Activated T-cell treated with anti-CD3 and anti-CD28 coated beads, Interleukin-2, amount 50 U/mL, for 4 hours (primary cell): ENCODE data around the gene GRM8. TPM values are rescaled to one million over a fixed set of nuclear protein-coding genes. Genes with fewer than 3 reads are reported as not detected.

Experiments used
- ATAC-seq, 2 donors: fragments of 200-7000 bp; cut with Tn5 transposase; one replicate each; pipeline ENCODE4 v1.10.0; 2021
- DNase-seq: peaks from one replicate; pipeline ENCODE4 v3.0.0-alpha.2; 2020
- H3K27me3 Mint-ChIP-seq: one replicate; pipeline ENCODE4 v1.8.0; 2021; ENCODE audit warnings: low read depth, mixed read lengths
- H3K36me3 Mint-ChIP-seq: one replicate; pipeline ENCODE4 v1.8.0; 2022; ENCODE audit warnings: mixed read lengths; ENCODE audit not compliant: insufficient read depth
- H3K4me1 Mint-ChIP-seq: one replicate; pipeline ENCODE4 v1.8.0; 2021; ENCODE audit warnings: low read depth, mixed read lengths
- H3K4me3 Mint-ChIP-seq: one replicate; pipeline ENCODE4 v1.8.0; 2021; ENCODE audit warnings: mild to moderate bottlenecking, moderate library complexity, mixed read lengths
- H3K9me3 Mint-ChIP-seq: one replicate; pipeline ENCODE4 v1.8.0; 2021; ENCODE audit warnings: mixed read lengths
- total RNA-seq, 3 donors: library from RNA; stranded (reverse); gene quantifications; one replicate each; pipeline ENCODE4 v1.2.1, GENCODE V29; 2021

The GRM8 gene
- total RNA-seq, 3 donors from 2014 or later = not detected

- no peaks in the 10 kb centered on the region for H3K9me3 Mint-ChIP-seq
- DNase-seq = no peak
- H3K27me3 Mint-ChIP-seq = no peaks in the 10 kb centered on the region
- no peak overlapping the region for H3K4me3 Mint-ChIP-seq
- no peaks in the 10 kb centered on the region for H3K4me1 Mint-ChIP-seq
- ATAC-seq = no peak
- H3K36me3 Mint-ChIP-seq = no peaks in the 10 kb centered on the region
Observed at GRCh38 chr7:127000725-127001124, 252.0 kb downstream of the GRM8 start.

GRCh38 chr7:126996659-126997058 lies 256.1 kb downstream of the GRM8 start:
- H3K4me1 Mint-ChIP-seq = no peaks in the 10 kb centered on the region
- DNase-seq (no peak), ATAC-seq (no peak)
- H3K36me3 Mint-ChIP-seq = no peaks in the 10 kb centered on the region
- no peak overlapping the region for H3K4me3 Mint-ChIP-seq
- no peaks in the 10 kb centered on the region for H3K27me3 Mint-ChIP-seq
- no peaks in the 10 kb centered on the region for H3K9me3 Mint-ChIP-seq

GRCh38 chr7:126993626-126994213 lies 259.0 kb downstream of the GRM8 start:
- no peaks in the 10 kb centered on the region for H3K9me3 Mint-ChIP-seq
- DNase-seq = no peak
- ATAC-seq = no peak
- no peaks in the 10 kb centered on the region for H3K36me3 Mint-ChIP-seq
- no peaks in the 10 kb centered on the region for H3K4me1 Mint-ChIP-seq
- H3K27me3 Mint-ChIP-seq = no peaks in the 10 kb centered on the region
- no peak overlapping the region for H3K4me3 Mint-ChIP-seq

DNA sequence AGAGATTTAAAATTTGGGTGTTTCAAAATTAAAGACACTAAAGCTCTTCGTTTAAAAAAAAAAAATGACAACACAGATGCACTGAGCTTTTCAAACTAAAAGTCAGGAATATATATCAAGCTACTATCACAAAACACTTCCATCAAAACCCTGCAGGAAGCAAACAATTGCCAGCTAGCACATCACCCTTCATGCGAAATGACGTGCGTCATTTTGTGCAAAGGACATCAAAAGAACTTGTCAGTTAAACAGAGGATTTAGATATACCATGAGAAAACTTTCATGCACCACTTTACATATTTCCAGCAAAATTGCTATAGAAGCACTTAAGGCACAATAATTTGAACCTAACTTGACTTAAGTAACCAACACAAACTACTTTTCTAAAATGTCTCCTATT lies 264.7 kb downstream of the GRM8 start:
- Mint-ChIP-seq H3K4me1 (no peaks in the 10 kb centered on the region), H3K27me3 (no peaks in the 10 kb centered on the region), H3K36me3 (no peaks in the 10 kb centered on the region), H3K4me3 (no peak overlapping the region), H3K9me3 (no peaks in the 10 kb centered on the region)
- no peak for DNase-seq
- ATAC-seq = no peak

- Mint-ChIP-seq H3K36me3 (no peaks in the 10 kb centered on the region), H3K9me3 (no peaks in the 10 kb centered on the region), H3K27me3 (peaks cover 2% of the 10 kb centered on the region), H3K4me3 (no peak overlapping the region), H3K4me1 (no peaks in the 10 kb centered on the region)
- ATAC-seq (no peak), DNase-seq (no peak)
Observed at GRCh38 chr7:126979722-126980121, 273.0 kb downstream of the GRM8 start.

DNA sequence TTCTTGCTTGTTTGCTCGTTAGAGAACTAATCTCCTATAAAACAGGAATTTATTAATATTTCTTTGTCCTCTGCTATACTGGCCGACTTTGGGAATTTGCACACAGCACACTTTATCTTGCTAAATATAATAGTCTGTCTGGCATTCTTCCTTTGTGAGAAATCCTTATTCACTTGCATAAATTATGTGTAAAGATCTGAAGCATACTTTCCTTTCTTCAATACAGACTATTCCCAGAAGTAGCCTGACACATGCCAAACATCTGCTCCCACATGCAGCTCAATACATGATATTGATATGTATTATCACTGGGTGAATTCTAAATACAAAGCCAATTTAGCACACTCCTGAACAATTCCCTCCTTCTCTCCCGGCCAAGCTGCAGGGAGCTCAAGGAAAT lies 273.9 kb downstream of the GRM8 start:
- ATAC-seq (no peak), DNase-seq (no peak)
- Mint-ChIP-seq H3K4me1 (no peaks in the 10 kb centered on the region), H3K27me3 (peaks cover 2% of the 10 kb centered on the region), H3K9me3 (no peaks in the 10 kb centered on the region), H3K36me3 (no peaks in the 10 kb centered on the region), H3K4me3 (no peak overlapping the region)

- no peaks in the 10 kb centered on the region for H3K9me3 Mint-ChIP-seq
- peaks cover 2% of the 10 kb centered on the region for H3K27me3 Mint-ChIP-seq
- DNase-seq (no peak), ATAC-seq (no peak)
- H3K4me1 Mint-ChIP-seq = no peaks in the 10 kb centered on the region
- no peak overlapping the region for H3K4me3 Mint-ChIP-seq
- no peaks in the 10 kb centered on the region for H3K36me3 Mint-ChIP-seq
Observed at GRCh38 chr7:126973066-126973465, 279.7 kb downstream of the GRM8 start.

DNA sequence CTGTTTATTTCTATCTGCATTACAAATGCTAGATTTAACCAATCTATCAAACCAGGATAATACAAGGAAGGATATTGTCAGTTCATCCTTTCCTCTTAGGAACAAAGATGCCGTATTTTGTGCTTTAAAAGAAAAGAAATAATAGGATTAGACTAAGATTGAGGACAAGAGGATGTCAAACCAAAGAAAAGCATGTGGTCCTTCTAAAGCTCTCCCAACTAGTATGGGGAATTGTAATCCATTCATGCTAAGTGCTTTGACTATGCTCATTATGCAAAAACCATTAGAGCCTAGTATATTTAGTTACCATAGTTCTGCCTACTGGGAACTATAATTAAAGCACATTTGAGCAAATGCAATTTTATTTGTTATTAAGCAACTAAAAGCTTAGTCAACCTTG lies 280.2 kb downstream of the GRM8 start:
- Mint-ChIP-seq H3K9me3 (no peaks in the 10 kb centered on the region), H3K27me3 (peaks cover 2% of the 10 kb centered on the region), H3K4me3 (no peak overlapping the region), H3K36me3 (no peaks in the 10 kb centered on the region), H3K4me1 (no peaks in the 10 kb centered on the region)
- ATAC-seq (no peak), DNase-seq (no peak)

GRCh38 chr7:126959649-126960048 lies 293.1 kb downstream of the GRM8 start:
- ATAC-seq (no peak), DNase-seq (no peak)
- H3K4me3 Mint-ChIP-seq = no peak overlapping the region
- H3K36me3 Mint-ChIP-seq = no peaks in the 10 kb centered on the region
- no peaks in the 10 kb centered on the region for H3K4me1 Mint-ChIP-seq
- H3K9me3 Mint-ChIP-seq = no peaks in the 10 kb centered on the region
- H3K27me3 Mint-ChIP-seq = peaks cover 7% of the 10 kb centered on the region

- peaks cover 4% of the 10 kb centered on the region for H3K27me3 Mint-ChIP-seq
- no peaks in the 10 kb centered on the region for H3K4me1 Mint-ChIP-seq
- no peaks in the 10 kb centered on the region for H3K9me3 Mint-ChIP-seq
- ATAC-seq = no peak
- H3K36me3 Mint-ChIP-seq = no peaks in the 10 kb centered on the region
- H3K4me3 Mint-ChIP-seq = no peak overlapping the region
- no peak for DNase-seq
Observed at GRCh38 chr7:126958367-126958766, 294.4 kb downstream of the GRM8 start.

DNA sequence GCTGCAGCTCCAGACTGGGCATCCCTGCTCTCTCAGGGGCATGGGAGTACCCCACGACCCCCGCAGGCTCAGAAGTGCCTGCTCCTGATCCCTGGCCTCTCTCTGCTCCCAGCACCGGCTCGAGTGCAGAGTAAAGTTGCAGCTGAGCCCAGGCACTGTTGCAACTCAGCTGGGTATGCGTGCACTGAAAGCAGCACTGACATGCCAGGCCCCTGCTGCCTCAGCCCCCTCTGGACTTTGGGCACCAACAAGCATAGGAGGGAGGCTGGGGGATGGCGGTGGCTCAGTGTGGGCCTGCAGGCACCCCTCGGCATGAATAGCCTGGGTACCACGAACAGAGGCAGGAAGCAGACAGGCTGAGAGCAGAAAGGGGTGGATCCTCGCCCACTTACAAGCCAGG lies 295.3 kb downstream of the GRM8 start:
- Mint-ChIP-seq H3K9me3 (no peaks in the 10 kb centered on the region), H3K4me3 (no peak overlapping the region), H3K27me3 (peaks cover 4% of the 10 kb centered on the region), H3K4me1 (no peaks in the 10 kb centered on the region), H3K36me3 (no peaks in the 10 kb centered on the region)
- ATAC-seq = no peak
- no peak for DNase-seq

DNA sequence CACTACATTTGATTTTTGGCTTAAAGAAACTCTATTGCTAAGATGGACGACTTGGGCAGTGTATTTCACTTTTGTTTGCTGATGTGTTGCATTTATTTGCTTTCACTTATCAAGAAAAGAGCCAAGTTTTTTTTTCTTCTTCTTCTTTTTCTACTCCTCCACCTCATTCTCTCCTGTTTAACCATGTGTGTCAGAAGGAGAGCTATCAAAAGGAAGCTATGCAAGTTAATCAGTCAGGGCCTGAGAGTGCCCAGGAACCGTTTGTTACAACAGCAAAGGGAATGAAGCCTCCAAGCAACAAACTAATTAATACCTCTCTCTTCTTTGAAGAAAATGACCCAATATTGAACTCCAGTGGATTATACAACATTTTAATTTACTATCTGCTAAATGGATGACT lies 299.3 kb downstream of the GRM8 start:
- Mint-ChIP-seq H3K4me1 (no peaks in the 10 kb centered on the region), H3K36me3 (no peaks in the 10 kb centered on the region), H3K27me3 (peaks cover 4% of the 10 kb centered on the region), H3K4me3 (no peak overlapping the region), H3K9me3 (no peaks in the 10 kb centered on the region)
- DNase-seq = no peak
- ATAC-seq = no peak

GRCh38 chr7:126948664-126949063 lies 304.1 kb downstream of the GRM8 start:
- no peak overlapping the region for H3K4me3 Mint-ChIP-seq
- no peaks in the 10 kb centered on the region for H3K9me3 Mint-ChIP-seq
- no peaks in the 10 kb centered on the region for H3K27me3 Mint-ChIP-seq
- no peak for DNase-seq
- H3K36me3 Mint-ChIP-seq = no peaks in the 10 kb centered on the region
- no peak for ATAC-seq
- H3K4me1 Mint-ChIP-seq = no peaks in the 10 kb centered on the region

DNA sequence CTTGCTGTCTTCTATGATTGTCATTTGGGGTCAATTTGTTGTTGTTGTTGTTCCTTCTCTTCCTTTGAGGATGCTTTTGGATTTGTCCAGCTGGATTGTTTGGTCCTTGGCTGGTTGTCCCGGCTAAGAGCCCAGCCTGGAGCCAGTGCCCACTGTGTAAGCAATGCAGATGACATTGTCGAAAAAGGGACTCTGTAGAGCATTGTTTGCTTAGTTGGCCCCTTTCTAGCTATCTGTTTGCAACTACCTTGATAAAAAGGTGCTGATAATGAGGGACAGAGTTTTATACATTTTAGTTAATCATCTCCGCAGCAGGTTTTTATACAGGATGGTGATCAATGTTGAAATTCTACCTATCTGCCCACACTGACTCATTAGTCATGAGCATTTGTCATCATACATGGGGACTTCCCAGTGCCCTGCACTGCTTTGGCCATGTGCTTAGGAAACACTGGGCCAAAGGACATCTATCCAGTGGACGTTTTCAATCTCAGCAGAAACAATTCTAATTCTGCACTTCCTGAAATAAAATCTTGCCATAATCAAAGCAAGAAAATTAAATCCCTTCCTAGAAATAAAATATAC lies 311.9 kb downstream of the GRM8 start:
- Mint-ChIP-seq H3K4me1 (no peaks in the 10 kb centered on the region), H3K9me3 (no peaks in the 10 kb centered on the region), H3K4me3 (no peak overlapping the region), H3K36me3 (no peaks in the 10 kb centered on the region), H3K27me3 (peaks cover 2% of the 10 kb centered on the region)
- DNase-seq (no peak), ATAC-seq (no peak)

- Mint-ChIP-seq H3K27me3 (peaks cover 2% of the 10 kb centered on the region), H3K4me1 (no peaks in the 10 kb centered on the region), H3K36me3 (no peaks in the 10 kb centered on the region), H3K9me3 (no peaks in the 10 kb centered on the region), H3K4me3 (no peak overlapping the region)
- no peak for ATAC-seq
- no peak for DNase-seq
Observed at GRCh38 chr7:126937171-126937570, 315.6 kb downstream of the GRM8 start.
